MM.1S (cell line): ENCODE measurements around the gene CORO2A.

Experiments used
- CTCF ChIP-seq: fragments of 300-600 bp; sonication (generic); IDR thresholded peaks from 2 replicates; pipeline ENCODE4 v1.5.1; 2016; ENCODE audit warnings: antibody characterized with exemption, low read length, mixed read lengths
- EZH2 ChIP-seq: fragments of 300-600 bp; sonication (generic); optimal IDR thresholded peaks from 2 replicates; pipeline ENCODE3; 2017; ENCODE audit warnings: low read depth, mild to moderate bottlenecking, antibody characterized with exemption, low read length, mixed read lengths
- EZH2phosphoT487 ChIP-seq: fragments of 300-600 bp; sonication (generic); IDR thresholded peaks from 2 replicates; pipeline ENCODE4 v1.6.1; 2018; ENCODE audit warnings: antibody characterized with exemption, low read length

DNA sequence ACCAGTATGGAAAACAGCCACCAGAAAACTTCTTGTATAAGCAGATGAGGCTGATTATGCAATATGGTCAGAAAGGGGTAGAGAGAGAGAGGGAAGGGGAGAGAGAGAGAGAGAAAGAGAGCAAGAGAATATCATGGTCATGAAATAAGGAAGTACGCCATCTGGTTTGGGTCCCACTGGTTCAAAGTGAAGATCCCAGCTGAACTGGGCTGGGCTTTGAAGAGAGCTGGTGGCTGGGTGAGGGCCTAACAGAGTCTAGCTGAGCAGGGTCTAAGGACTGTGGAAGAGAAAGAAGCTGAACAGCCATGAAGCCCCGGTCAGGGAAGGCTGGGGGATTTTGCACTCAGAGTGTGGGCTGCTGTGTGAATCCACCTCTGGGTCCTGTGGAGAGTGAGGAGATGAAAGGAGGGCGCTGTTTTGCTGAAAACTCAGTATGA lies 88.0 kb downstream of the CORO2A start:
- TF ChIP-seq CTCF = no peak
- TF ChIP-seq EZH2phosphoT487 = no peak
- no peak for TF ChIP-seq EZH2
